K562 (cell line): ENCODE data around the gene WTAP. TPM values are rescaled to one million over a fixed set of nuclear protein-coding genes. Genes with fewer than 3 reads are reported as not detected.
A peak's percentile ranks its signal among the peaks of the same experiment; 100 is the strongest.

Experiments
- ATAC-seq: fragments of 200-7000 bp; cut with Tn5 transposase; 3 replicates; pipeline ENCODE4 v1.9.1; 2020; ENCODE audit warnings: moderate library complexity
- BruUV-seq: library from RNA; stranded (reverse); fragments of 400-500 nt; replicated peaks from 2 replicates; lab custom pipeline; 2021; lab: Mats Ljungman, UMichigan
- CTCF ChIA-PET: fragments of 300-600 bp; formaldehyde crosslinking; extraction: SDS; loops from one replicate; lab custom pipeline; 2021; ENCODE audit warnings: low intra/inter-chr PET ratio; lab: Yijun Ruan, JAX
- POLR2A ChIA-PET: fragments of 300-600, 350-650 bp; sonication (Branson Sonifier 250); formaldehyde crosslinking; extraction: SDS; loops from one replicate; lab custom pipeline; 2021; ENCODE audit warnings: antibody characterized with exemption, inconsistent platforms; lab: Yijun Ruan, JAX
- DNase-seq, 4 experiments: peaks; one replicate each; pipeline versions ENCODE4 v3.0.0 to v3.0.0-alpha.2; 2011 to 2018; ENCODE audit warnings: low spot score in 3 of 4, mixed read lengths in 3 of 4; ENCODE audit errors: extremely low read depth in 1 of 4
- FAIRE-seq: peaks from 2 replicates; lab custom pipeline; 2011; peaks lifted over from hg19 to GRCh38; lab: Jason Lieb, UNC
- H2AFZ ChIP-seq: 2 replicates; pipeline ENCODE4 v1.6.0; 2011; ENCODE audit warnings: low read depth, low read length, control low read depth, inconsistent platforms
- H3K27ac ChIP-seq: fragments of 200-600 bp; 3 replicates; pipeline ENCODE4 v1.8.0; 2011; ENCODE audit warnings: low read depth, mild to moderate bottlenecking, control low read depth, inconsistent platforms, low read length, moderate library complexity, mixed read lengths; ENCODE audit errors: extremely low read depth
- H3K27me3 ChIP-seq, 2 experiments: fragments of 300-600 bp in 1 of 2; 2 replicates in 1 of 2; 3 replicates in 1 of 2; pipeline versions ENCODE4 v1.6.0 to v1.8.0; 2011; ENCODE audit warnings: inconsistent platforms in 2 of 2, low read length in 2 of 2, mild to moderate bottlenecking in 1 of 2, mixed read lengths in 1 of 2, moderate library complexity in 1 of 2; ENCODE audit not compliant: control insufficient read depth in 2 of 2, insufficient read depth in 2 of 2
- H3K36me3 ChIP-seq: fragments of 300-600 bp; 3 replicates; pipeline ENCODE4 v1.8.0; 2011; ENCODE audit warnings: mild to moderate bottlenecking, low read length, inconsistent platforms; ENCODE audit not compliant: control insufficient read depth, insufficient read depth
- H3K4me1 ChIP-seq, 2 experiments: fragments of 200-600 bp in 1 of 2; replicated peaks in 1 of 2; 2 replicates in 1 of 2; 3 replicates in 1 of 2; pipeline versions ENCODE4 v1.5.1 to v1.8.0; 2011; ENCODE audit warnings: inconsistent platforms in 2 of 2, low read length in 2 of 2, mild to moderate bottlenecking in 1 of 2, mixed read lengths in 1 of 2, moderate library complexity in 1 of 2; ENCODE audit not compliant: control insufficient read depth in 2 of 2, insufficient read depth in 2 of 2
- H3K4me2 ChIP-seq: 2 replicates; pipeline ENCODE4 v1.6.1; 2011; ENCODE audit warnings: low read length, control low read depth, inconsistent platforms, mixed read lengths; ENCODE audit not compliant: insufficient read depth
- H3K4me3 ChIP-seq: fragments of 200-600 bp; sonication (generic), shearing (Covaris generic); 2 replicates; pipeline ENCODE4 v1.5.1; 2016; ENCODE audit warnings: control low read depth, inconsistent platforms
- H3K79me2 ChIP-seq: fragments of 200-600 bp; 3 replicates; pipeline ENCODE4 v1.8.0; 2011; ENCODE audit warnings: low read length, inconsistent platforms; ENCODE audit not compliant: control insufficient read depth, insufficient read depth
- H3K9ac ChIP-seq, 2 experiments: 2 replicates each; pipeline versions ENCODE4 v1.6.0 to v1.6.1; 2011; ENCODE audit warnings: low read depth in 2 of 2, low read length in 2 of 2, control low read depth in 1 of 2, inconsistent platforms in 1 of 2, mild to moderate bottlenecking in 1 of 2, mixed read lengths in 1 of 2; ENCODE audit not compliant: insufficient read depth in 1 of 2
- H3K9me1 ChIP-seq: one replicate; pipeline ENCODE4 v1.6.0; 2011; ENCODE audit warnings: inconsistent platforms, mild to moderate bottlenecking, low read length, moderate library complexity; ENCODE audit not compliant: control insufficient read depth, insufficient read depth
- H3K9me3 ChIP-seq: replicated peaks from 2 replicates; pipeline ENCODE4 v1.5.1; 2011; ENCODE audit warnings: low read depth, low read length, inconsistent platforms; ENCODE audit not compliant: control insufficient read depth, insufficient read depth
- H4K20me1 ChIP-seq: replicated peaks from 2 replicates; pipeline ENCODE4 v1.6.1; 2011; ENCODE audit warnings: low read length, inconsistent platforms, mixed read lengths; ENCODE audit not compliant: control insufficient read depth, insufficient read depth
- ARHGAP35 ChIP-seq: fragments of 450-650 bp; IDR thresholded peaks from 2 replicates; pipeline ENCODE4 v1.6.1; 2018; ENCODE audit not compliant: partially characterized antibody
- CC2D1A ChIP-seq: fragments of 450-650 bp; IDR thresholded peaks from 2 replicates; pipeline ENCODE4 v1.6.1; 2017; ENCODE audit warnings: mild to moderate bottlenecking
- CHD1 ChIP-seq: fragments of 200-600 bp; sonication (generic); IDR thresholded peaks from one replicate; pipeline ENCODE4 v1.6.1; 2012; ENCODE audit warnings: mild to moderate bottlenecking, moderate library complexity, low read length, inconsistent platforms
- CXXC5 ChIP-seq: fragments of 250-450 bp; sonication (Bioruptor Pico); IDR thresholded peaks from 2 replicates; pipeline ENCODE4 v1.8.0; 2022; ENCODE audit warnings: inconsistent platforms, mild to moderate bottlenecking, moderate library complexity
- ELF1 ChIP-seq: fragments of 200-800 bp; sonication (Bioruptor generic); IDR thresholded peaks from 2 replicates; pipeline ENCODE4 v1.6.1; 2016; ENCODE audit warnings: missing genetic modification characterization, missing compliant biosample characterization
- GABPB2 ChIP-seq: fragments of 250-450 bp; sonication (Bioruptor Pico); conservative IDR thresholded peaks from 2 replicates; pipeline ENCODE4 v1.5.1; 2021; ENCODE audit warnings: mild to moderate bottlenecking
- NFXL1 ChIP-seq: fragments of 450-650 bp; formaldehyde crosslinking; IDR thresholded peaks from 2 replicates; pipeline ENCODE4 v1.4.0; 2021; ENCODE audit warnings: mild to moderate bottlenecking
- NR2C2 ChIP-seq, 2 experiments: fragments of 200-800 bp in 1 of 2; sonication (Bioruptor generic) in 1 of 2; sonication (generic) in 1 of 2; formaldehyde crosslinking in 1 of 2; IDR thresholded peaks; 2 replicates each; pipeline versions ENCODE4 v1.6.1 to v1.8.0; 2016 to 2022; ENCODE audit warnings: mild to moderate bottlenecking in 1 of 2, missing compliant biosample characterization in 1 of 2, missing genetic modification characterization in 1 of 2, missing genetic modification reagents in 1 of 2
- SAFB2 ChIP-seq: fragments of 200-400 bp; formaldehyde crosslinking; IDR thresholded peaks from 2 replicates; pipeline ENCODE4 v1.6.1; 2018; ENCODE audit warnings: borderline replicate concordance, low read length, low read depth, moderate library complexity; ENCODE audit not compliant: severe bottlenecking
- TEAD2 ChIP-seq: fragments of 450-650 bp; IDR thresholded peaks from 2 replicates; pipeline ENCODE4 v1.6.1; 2016; ENCODE audit warnings: missing genetic modification characterization, control low read depth, missing compliant biosample characterization
- TGIF2 ChIP-seq: sonication (generic); formaldehyde crosslinking; IDR thresholded peaks from 2 replicates; pipeline ENCODE4 v1.8.1; 2022; ENCODE audit warnings: mild to moderate bottlenecking, missing genetic modification reagents, moderate library complexity
- THRAP3 ChIP-seq: fragments of 450-650 bp; IDR thresholded peaks from 2 replicates; pipeline ENCODE4 v1.6.1; 2016; ENCODE audit warnings: mild to moderate bottlenecking, inconsistent platforms, borderline replicate concordance
- XRCC3 ChIP-seq: fragments of 450-650 bp; IDR thresholded peaks from 2 replicates; pipeline ENCODE4 v1.6.1; 2017; ENCODE audit warnings: mild to moderate bottlenecking, moderate library complexity
- ZBTB1 ChIP-seq: sonication (generic); formaldehyde crosslinking; IDR thresholded peaks from 2 replicates; pipeline ENCODE4 v1.8.1; 2023; ENCODE audit warnings: missing genetic modification reagents, low read depth, mild to moderate bottlenecking, borderline replicate concordance
- ZNF212 ChIP-seq: fragments of 450-650 bp; formaldehyde crosslinking; IDR thresholded peaks from 2 replicates; pipeline ENCODE4 v1.4.0; 2020; ENCODE audit warnings: mild to moderate bottlenecking
- ZNF263 ChIP-seq: sonication (generic); formaldehyde crosslinking; IDR thresholded peaks from 2 replicates; pipeline ENCODE4 v1.8.0; 2022; ENCODE audit warnings: mild to moderate bottlenecking, missing genetic modification reagents, borderline replicate concordance
- ZNF436 ChIP-seq: fragments of 250-450, 450-650 bp; sonication (Bioruptor Pico); formaldehyde crosslinking; IDR thresholded peaks from 2 replicates; pipeline ENCODE4 v1.7.0; 2020; ENCODE audit warnings: mild to moderate bottlenecking
- WGBS: fragments of 100-300 bp; shearing (Covaris generic); methylation state at CpG from one replicate; pipeline ENCODE4 v1.1.6; 2016; ENCODE audit warnings: low coverage, mixed read lengths; ENCODE audit not compliant: insufficient coverage; ENCODE audit errors: missing lambda C conversion rate; 5-methylcytosine and 5-hydroxymethylcytosine counted together
- in situ Hi-C: fragments of 300-500 bp; cut with MboI; formaldehyde crosslinking; loops from 4 replicates; pipeline ENCODE4 v1.15.0; 2018; ENCODE audit warnings: inconsistent platforms, mixed read lengths
- intact Hi-C: fragments of 100-400 bp; cut with micrococcal nuclease; formaldehyde crosslinking; loops from 2 replicates; pipeline ENCODE4 v1.14.2; 2022
- polyA plus RNA-seq, 8 experiments: library from polyadenylated mRNA; depleted of rRNA in 4 of 8; stranded (reverse) in 5 of 8; unstranded in 3 of 8; fragments of >200 nt; fragmentation: Nextera tagmentation in 2 of 8; fragmentation: Illumina TruSeq in 1 of 8; extraction: Ambion mirVana in 2 of 8; extraction: Trizol in 1 of 8; gene quantifications; 2 replicates each; pipeline versions ENCODE4 v1.2.1 to v1.2.3, GENCODE V29; 2011 to 2014; ENCODE audit warnings: inconsistent platforms in 1 of 8, missing spikeins in 1 of 8
- total RNA-seq, 7 experiments: library from RNA; depleted of rRNA in 6 of 7; stranded (reverse); fragments of >200 nt in 6 of 7; fragmentation: Illumina TruSeq in 2 of 7; extraction: Trizol in 2 of 7; gene quantifications; 2 replicates each; pipeline versions ENCODE4 v1.2.1 to v1.2.3, GENCODE V29; 2011 to 2021; ENCODE audit warnings: low replicate concordance in 1 of 7
- TF ChIP-seq, protein P1 (sequence below): fragments of 250-450 bp; sonication (Bioruptor Pico); IDR thresholded peaks from 2 replicates; pipeline ENCODE4 v1.4.0; 2020
- TF ChIP-seq, protein P2 (sequence below): fragments of 450-650 bp; conservative IDR thresholded peaks from 2 replicates; pipeline ENCODE4 v1.6.1; 2016; ENCODE audit warnings: missing genetic modification characterization, low read depth, mild to moderate bottlenecking, control low read depth, missing compliant biosample characterization

Gene WTAP
- total and polyA plus RNA-seq, 9 of the 15 experiments (the other 6 are each of a cell fraction or from before 2014, with no cell fraction given) = 52.4 to 156 (median 110) TPM

- peak; percentile 3 for ATAC-seq
- H3K4me2 ChIP-seq = peak overlapping the region; percentile 98
- H3K4me1 ChIP-seq = peaks cover 16 to 26% of the 10 kb centered on the region in 2 experiments; a peak in 4 of 5 replicates
- H3K79me2 ChIP-seq = peaks cover 28% of the 10 kb centered on the region
- intact Hi-C loops (loop anchor here (2.0 kb wide), 2 partner anchors 28 to 68 kb away; partner anchors contain the start of genes SOD2 and TCP1), in situ Hi-C loops (no loop called here)
- ChIA-PET POLR2A (interaction anchor here (0.6 to 2.3 kb wide), 17 partner anchors 9 to 267 kb away, joined by 3 to 14 read pairs (median 5); partner anchors contain the start of genes SOD2, TCP1 and WTAP), CTCF (no interaction called here)
- H3K27ac ChIP-seq = peak overlapping the region; percentile 87
- TSS peak; percentile 89 for BruUV-seq
- peak; percentile 65 for FAIRE-seq
- H3K36me3 ChIP-seq = peaks cover 65% of the 10 kb centered on the region
- no peaks in the 10 kb centered on the region for H3K9me1 ChIP-seq
- no peaks in the 10 kb centered on the region for H3K27me3 ChIP-seq
- no peaks in the 10 kb centered on the region for H3K9me3 ChIP-seq
- WGBS = under 1% methylated on average over 37 of the region's 45 CpGs
- no peaks in the 10 kb centered on the region for H4K20me1 ChIP-seq
- H3K4me3 ChIP-seq = peak overlapping the region; percentile 66
- DNase-seq = peak in 3 of 4 experiments; percentile 21 to 52 (median 30)
- peak overlapping the region; percentile 79 for H2AFZ ChIP-seq
- peak overlapping the region; percentile 87 to 93 for H3K9ac ChIP-seq
- TF ChIP-seq NR2C2 (CRISPR knock-in tag; IDR thresholded peaks at IDR 0.05) (no peak), NR2C2 (tag; IDR thresholded peaks at IDR 0.05) (peak; percentile 72), TGIF2 (CRISPR knock-in tag) (0 out of 2 replicates have a peak, but pooled peaks have one; percentile 39), XRCC3 (no peak), SAFB2 (no peak), CC2D1A (no peak), ZNF212 (CRISPR knock-in tag) (0 out of 2 replicates have a peak, but pooled peaks have one; percentile 62), ARHGAP35 (no peak), TEAD2 (tag) (no peak), ELF1 (peak; percentile 95), ZNF263 (CRISPR knock-in tag) (0 out of 2 replicates have a peak, but pooled peaks have one; percentile 16), ZNF436 (CRISPR knock-in tag) (no peak), CXXC5 (CRISPR knock-in tag) (peak; percentile 3; the same call in 1 of the 2 replicates), NFXL1 (CRISPR knock-in tag) (no peak), ZBTB1 (peak; percentile 40; the same call in 1 of the 2 replicates), THRAP3 (no peak), GABPB2 (CRISPR knock-in tag) (0 out of 2 replicates have a peak, but pooled peaks have one; percentile 3), CHD1 (peak; percentile 85)
- TF ChIP-seq, protein P1, sequence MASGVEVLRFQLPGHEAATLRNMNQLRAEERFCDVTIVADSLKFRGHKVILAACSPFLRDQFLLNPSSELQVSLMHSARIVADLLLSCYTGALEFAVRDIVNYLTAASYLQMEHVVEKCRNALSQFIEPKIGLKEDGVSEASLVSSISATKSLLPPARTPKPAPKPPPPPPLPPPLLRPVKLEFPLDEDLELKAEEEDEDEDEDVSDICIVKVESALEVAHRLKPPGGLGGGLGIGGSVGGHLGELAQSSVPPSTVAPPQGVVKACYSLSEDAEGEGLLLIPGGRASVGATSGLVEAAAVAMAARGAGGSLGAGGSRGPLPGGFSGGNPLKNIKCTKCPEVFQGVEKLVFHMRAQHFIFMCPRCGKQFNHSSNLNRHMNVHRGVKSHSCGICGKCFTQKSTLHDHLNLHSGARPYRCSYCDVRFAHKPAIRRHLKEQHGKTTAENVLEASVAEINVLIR (CRISPR knock-in tag) = 0 out of 2 replicates have a peak, but pooled peaks have one; percentile 16
- TF ChIP-seq, protein P2, sequence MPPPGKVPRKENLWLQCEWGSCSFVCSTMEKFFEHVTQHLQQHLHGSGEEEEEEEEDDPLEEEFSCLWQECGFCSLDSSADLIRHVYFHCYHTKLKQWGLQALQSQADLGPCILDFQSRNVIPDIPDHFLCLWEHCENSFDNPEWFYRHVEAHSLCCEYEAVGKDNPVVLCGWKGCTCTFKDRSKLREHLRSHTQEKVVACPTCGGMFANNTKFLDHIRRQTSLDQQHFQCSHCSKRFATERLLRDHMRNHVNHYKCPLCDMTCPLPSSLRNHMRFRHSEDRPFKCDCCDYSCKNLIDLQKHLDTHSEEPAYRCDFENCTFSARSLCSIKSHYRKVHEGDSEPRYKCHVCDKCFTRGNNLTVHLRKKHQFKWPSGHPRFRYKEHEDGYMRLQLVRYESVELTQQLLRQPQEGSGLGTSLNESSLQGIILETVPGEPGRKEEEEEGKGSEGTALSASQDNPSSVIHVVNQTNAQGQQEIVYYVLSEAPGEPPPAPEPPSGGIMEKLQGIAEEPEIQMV = 0 out of 2 replicates have a peak, but pooled peaks have one; percentile 32
Observed at GRCh38 chr6:159761129-159761872, 34.0 kb downstream of the WTAP start.
